Measurements from ENCODE around the gene PGAM1. TPM values are rescaled to one million over a fixed set of nuclear protein-coding genes. Genes with fewer than 3 reads are reported as not detected.

The PGAM1 gene
- total and polyA plus RNA-seq, 2 of the 13 experiments (the other 11 are each of a cell fraction or from before 2014, with no cell fraction given) = 354 to 483 TPM

- TF ChIP-seq RERE (CRISPR knock-in tag; IDR thresholded peaks at IDR 0.05; ENCODE audit: low read depth) (no peak), HNF4G (IDR thresholded peaks at IDR 0.05; ENCODE audit: borderline replicate concordance, low read depth, low read length) (no peak), HNF4G (CRISPR knock-in tag; IDR thresholded peaks at IDR 0.05; ENCODE audit: borderline replicate concordance, low read depth) (no peak), RFX5 (IDR thresholded peaks at IDR 0.05; ENCODE audit: low read depth, low read length) (peak; percentile 73; the same call in 1 of the 2 replicates), HMG20B (CRISPR knock-in tag; conservative IDR thresholded peaks at IDR 0.05) (no peak), ZNF503 (CRISPR knock-in tag; IDR thresholded peaks at IDR 0.05) (no peak), ZNF17 (CRISPR knock-in tag; IDR thresholded peaks at IDR 0.05) (no peak), ZSCAN9 (CRISPR knock-in tag; IDR thresholded peaks at IDR 0.05; ENCODE audit: borderline replicate concordance) (no peak), RAD21 (CRISPR knock-in tag; IDR thresholded peaks at IDR 0.05) (no peak; the same call in 1 of the 2 replicates), ZNF564 (CRISPR knock-in tag; IDR thresholded peaks at IDR 0.05) (no peak), KLF16 (CRISPR knock-in tag; IDR thresholded peaks at IDR 0.05) (peak in 1 of 2 experiments; percentile 76; a peak in 1 of 4 replicates), MED1 (CRISPR knock-in tag; IDR thresholded peaks at IDR 0.05) (no peak), MAX (IDR thresholded peaks at IDR 0.05) (peak; percentile 99), HDAC6 (IDR thresholded peaks at IDR 0.05; ENCODE audit: low read depth, low read length) (no peak), SNRNP70 (IDR thresholded peaks at IDR 0.05; ENCODE audit: low read depth, low read length) (no peak), POGK (CRISPR knock-in tag; conservative IDR thresholded peaks at IDR 0.05) (no peak; the same call in 1 of the 2 replicates), ZNF382 (CRISPR knock-in tag; IDR thresholded peaks at IDR 0.05; ENCODE audit: borderline replicate concordance) (no peak), ZNF766 (CRISPR knock-in tag; IDR thresholded peaks at IDR 0.05; ENCODE audit: borderline replicate concordance) (no peak; the same call in 1 of the 2 replicates), NR1H2 (CRISPR knock-in tag; IDR thresholded peaks at IDR 0.05; ENCODE audit: borderline replicate concordance, low read depth) (no peak), MIER3 (CRISPR knock-in tag; IDR thresholded peaks at IDR 0.05; ENCODE audit: borderline replicate concordance) (no peak)
Measured at GRCh38 chr10:97400665-97401454, 25.1 kb upstream of the PGAM1 start, which contains the start of gene RRP12 (continued).

Measured in HepG2 (cell line).